K562 (cell line): ENCODE data around the gene AP3S2.

Source experiments
- ARID3A ChIP-seq: IDR thresholded peaks from 2 replicates; pipeline ENCODE4 v1.6.1; 2012; ENCODE audit warnings: low read depth, low read length, improper control_type of control experiment, borderline replicate concordance
- CBX8 ChIP-seq: fragments of 200-600 bp; sonication (generic); IDR thresholded peaks from 2 replicates; pipeline ENCODE4 v1.6.1; 2012; ENCODE audit warnings: borderline replicate concordance, mixed run types, low read depth, mild to moderate bottlenecking, moderate library complexity, mixed read lengths, low read length, control low read depth, inconsistent platforms; ENCODE audit not compliant: poor library complexity, severe bottlenecking; ENCODE audit errors: extremely low read depth
- CTCF ChIP-seq, 3 experiments: IDR thresholded peaks in 2 of 3; conservative IDR thresholded peaks in 1 of 3; 2 replicates each; pipeline ENCODE4 v1.5.1; 2011 to 2012; ENCODE audit warnings: low read length in 3 of 3, mild to moderate bottlenecking in 3 of 3, control low read depth in 2 of 3, improper control_type of control experiment in 1 of 3, inconsistent platforms in 1 of 3, low read depth in 1 of 3, mixed read lengths in 1 of 3, moderate library complexity in 1 of 3; ENCODE audit not compliant: insufficient read depth in 2 of 3
- DIDO1 ChIP-seq: fragments of 450-650 bp; IDR thresholded peaks from 2 replicates; pipeline ENCODE4 v1.6.1; 2016; ENCODE audit warnings: low read depth, missing biosample characterization, missing genetic modification characterization
- EZH2 ChIP-seq: IDR thresholded peaks from 2 replicates; pipeline ENCODE4 v1.6.1; 2012; ENCODE audit warnings: low read depth, mild to moderate bottlenecking, inconsistent platforms, low read length, borderline replicate concordance
- HMG20B ChIP-seq: fragments of 250-450 bp; sonication (Bioruptor Pico); IDR thresholded peaks from 2 replicates; pipeline ENCODE4 v1.5.0; 2021; ENCODE audit warnings: mild to moderate bottlenecking
- KLF16 ChIP-seq: IDR thresholded peaks from 2 replicates; pipeline ENCODE4 v1.6.1; 2016; ENCODE audit warnings: antibody characterized with exemption
- POLR2A ChIP-seq: fragments of 450-650 bp; conservative IDR thresholded peaks from 2 replicates; pipeline ENCODE4 v1.6.1; 2016
- RAD21 ChIP-seq, 2 experiments: fragments of 250-450 bp in 1 of 2; fragments of 450-650 bp in 1 of 2; sonication (Bioruptor Pico) in 1 of 2; formaldehyde crosslinking in 1 of 2; IDR thresholded peaks in 1 of 2; conservative IDR thresholded peaks in 1 of 2; 2 replicates each; pipeline versions ENCODE4 v1.4.0 to v1.8.0; 2020 to 2022; ENCODE audit warnings: mild to moderate bottlenecking in 2 of 2, moderate library complexity in 1 of 2
- ZNF583 ChIP-seq: fragments of 250-450 bp; sonication (Bioruptor Pico); IDR thresholded peaks from 2 replicates; pipeline ENCODE4 v1.4.0; 2020
- ZNF766 ChIP-seq: fragments of 200-800 bp; sonication (Bioruptor generic); conservative IDR thresholded peaks from 2 replicates; pipeline ENCODE4 v1.6.1; 2016; ENCODE audit warnings: missing genetic modification characterization, missing compliant biosample characterization

- TF ChIP-seq KLF16 (no peak), ZNF583 (CRISPR knock-in tag) (no peak), DIDO1 (no peak), CTCF (IDR thresholded peaks at IDR 0.05 in 2 of 3, conservative IDR thresholded peaks at IDR 0.05 in 1 of 3; ENCODE audit: insufficient read depth in 2 of 3, low read depth in 1 of 3, low read length in 3 of 3) (no peak), RAD21 (CRISPR knock-in tag; conservative IDR thresholded peaks at IDR 0.05 in 1 of 2, IDR thresholded peaks at IDR 0.05 in 1 of 2) (no peak), CBX8 (no peak), EZH2 (no peak), HMG20B (no peak), ZNF766 (CRISPR knock-in tag) (no peak), POLR2A (no peak), ARID3A (no peak)
Measured at GRCh38 chr15:89928421-89928820, 34.6 kb upstream of the AP3S2 start.
